ENCODE data around the gene PCK2.

Gene PCK2

DNA sequence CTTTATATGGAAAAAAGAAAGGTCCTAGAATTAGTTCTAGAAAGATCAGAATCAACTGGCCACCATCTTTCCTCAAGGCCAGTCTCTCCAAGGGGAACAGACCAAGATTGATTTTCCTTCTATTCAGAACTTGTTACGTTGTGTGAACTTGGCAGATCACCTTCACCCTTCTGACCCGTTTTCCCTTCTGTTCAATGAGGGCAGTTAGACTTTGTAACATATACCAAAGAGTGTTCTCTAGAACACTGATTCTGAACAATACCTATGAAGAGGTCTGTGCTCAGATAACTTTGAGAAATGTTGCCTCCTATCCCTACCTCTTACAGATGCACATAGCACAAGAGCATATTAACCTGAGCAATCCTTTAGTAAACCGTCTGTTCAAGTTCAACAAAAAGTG, 10.6 kb upstream of the PCK2 start:
- Histone ChIP-seq H2BK120ac (ENCODE audit: low read depth, low read length) (no peak overlapping the region), H3K14ac (ENCODE audit: low read length) (no peak overlapping the region), H3K27me3 (ENCODE audit: control insufficient read depth in 3 of 3, insufficient read depth in 3 of 3, low read depth in 1 of 3, low read length in 3 of 3) (peaks cover 0 to 79% (median 21%) of the 10 kb centered on the region in 3 experiments), H3K4ac (ENCODE audit: low read length) (no peak overlapping the region), H3K9ac (ENCODE audit: low read depth, low read length, poor library complexity) (no peak overlapping the region), H3K18ac (ENCODE audit: low read length) (no peak overlapping the region), H2BK12ac (ENCODE audit: low read length) (no peak overlapping the region), H3K9me3 (replicated peaks in 1 of 2; ENCODE audit: control insufficient read depth in 2 of 2, insufficient read depth in 1 of 2, low read depth in 1 of 2, low read length in 2 of 2) (peaks cover 0 to 5% of the 10 kb centered on the region in 2 donors), H3K23ac (ENCODE audit: low read depth, low read length, poor library complexity) (no peak overlapping the region), H3K4me1 (ENCODE audit: control insufficient read depth in 2 of 2, insufficient read depth in 1 of 2, low read depth in 1 of 2, low read length in 2 of 2) (peaks cover 21 to 31% of the 10 kb centered on the region in 2 donors), H2BK15ac (ENCODE audit: low read length) (no peak overlapping the region), H2BK5ac (ENCODE audit: low read length) (no peak overlapping the region), H2AK5ac (ENCODE audit: low read depth, low read length) (no peak overlapping the region), H3K36me3 (replicated peaks in 1 of 2; ENCODE audit: control insufficient read depth in 2 of 2, insufficient read depth in 2 of 2, low read length in 2 of 2) (no peaks in the 10 kb centered on the region), H3K79me1 (ENCODE audit: low read depth, low read length) (no peaks in the 10 kb centered on the region), H3K4me3 (ENCODE audit: low read length in 2 of 2) (no peak overlapping the region), H4K8ac (ENCODE audit: low read depth, low read length) (no peak overlapping the region), H3K4me2 (ENCODE audit: insufficient read depth, low read length, poor library complexity, severe bottlenecking) (no peak overlapping the region), H3K27ac (replicated peaks; ENCODE audit: low read length) (no peak overlapping the region), H4K91ac (ENCODE audit: low read depth, low read length, poor library complexity) (no peak overlapping the region), H2AFZ (ENCODE audit: low read length) (no peak overlapping the region)
- DNase-seq (ENCODE audit: low spot score): no peak
- WGBS, 2 donors (ENCODE audit: extremely low coverage in 2 of 2, insufficient read length in 2 of 2, insufficient replicate concordance in 1 of 2): no CpG with 5 or more reads among the region's 3 CpGs

DNA sequence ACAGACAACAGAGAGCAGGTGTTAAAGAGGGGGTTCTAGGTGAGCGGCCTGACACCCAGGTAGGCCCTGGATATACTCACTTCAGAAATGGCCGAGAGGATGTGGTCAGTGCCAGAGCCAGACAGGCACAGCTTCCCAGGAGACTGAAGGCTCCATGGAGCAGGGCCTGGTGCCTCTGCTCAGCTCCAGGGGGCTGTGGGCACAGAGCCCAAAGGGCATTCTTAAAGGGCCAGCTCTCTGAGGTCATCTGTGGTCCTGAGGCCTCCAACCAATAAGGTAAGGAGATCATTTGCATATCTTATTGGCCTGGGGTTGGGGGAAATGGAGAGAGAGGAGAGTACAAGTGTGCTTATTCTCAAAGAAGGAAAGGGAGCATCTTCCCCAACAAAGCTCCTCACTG, 9.7 kb upstream of the PCK2 start:
- no peak overlapping the region for H4K8ac ChIP-seq (ENCODE audit: low read depth, low read length)
- H3K9me3 ChIP-seq (replicated peaks in 1 of 2; ENCODE audit: control insufficient read depth in 2 of 2, insufficient read depth in 1 of 2, low read depth in 1 of 2, low read length in 2 of 2): peaks cover 0 to 5% of the 10 kb centered on the region in 2 donors
- H2BK120ac ChIP-seq (ENCODE audit: low read depth, low read length): no peak overlapping the region
- peaks cover 16 to 21% of the 10 kb centered on the region in 2 donors for H3K4me1 ChIP-seq (ENCODE audit: control insufficient read depth in 2 of 2, insufficient read depth in 1 of 2, low read depth in 1 of 2, low read length in 2 of 2)
- H3K36me3 ChIP-seq (replicated peaks in 1 of 2; ENCODE audit: control insufficient read depth in 2 of 2, insufficient read depth in 2 of 2, low read length in 2 of 2): no peaks in the 10 kb centered on the region
- no peak overlapping the region for H3K4me3 ChIP-seq (ENCODE audit: low read length in 2 of 2)
- no peak overlapping the region for H2BK5ac ChIP-seq (ENCODE audit: low read length)
- H2AFZ ChIP-seq (ENCODE audit: low read length): no peak overlapping the region
- no peak overlapping the region for H3K4ac ChIP-seq (ENCODE audit: low read length)
- H3K14ac ChIP-seq (ENCODE audit: low read length): no peak overlapping the region
- WGBS, 2 donors (ENCODE audit: extremely low coverage in 2 of 2, insufficient read length in 2 of 2, insufficient replicate concordance in 1 of 2): no CpG with 5 or more reads among the region's 2 CpGs
- H3K9ac ChIP-seq (ENCODE audit: low read depth, low read length, poor library complexity): no peak overlapping the region
- H3K4me2 ChIP-seq (ENCODE audit: insufficient read depth, low read length, poor library complexity, severe bottlenecking): no peak overlapping the region
- no peaks in the 10 kb centered on the region for H3K79me1 ChIP-seq (ENCODE audit: low read depth, low read length)
- no peak overlapping the region for H3K27ac ChIP-seq (replicated peaks; ENCODE audit: low read length)
- no peak for DNase-seq (ENCODE audit: low spot score)
- H2BK12ac ChIP-seq (ENCODE audit: low read length): no peak overlapping the region
- H3K27me3 ChIP-seq (ENCODE audit: control insufficient read depth in 3 of 3, insufficient read depth in 3 of 3, low read depth in 1 of 3, low read length in 3 of 3): peaks cover 0 to 69% (median 21%) of the 10 kb centered on the region in 3 experiments
- H3K18ac ChIP-seq (ENCODE audit: low read length): no peak overlapping the region
- H4K91ac ChIP-seq (ENCODE audit: low read depth, low read length, poor library complexity): no peak overlapping the region
- no peak overlapping the region for H2AK5ac ChIP-seq (ENCODE audit: low read depth, low read length)
- no peak overlapping the region for H2BK15ac ChIP-seq (ENCODE audit: low read length)
- H3K23ac ChIP-seq (ENCODE audit: low read depth, low read length, poor library complexity): no peak overlapping the region

DNA sequence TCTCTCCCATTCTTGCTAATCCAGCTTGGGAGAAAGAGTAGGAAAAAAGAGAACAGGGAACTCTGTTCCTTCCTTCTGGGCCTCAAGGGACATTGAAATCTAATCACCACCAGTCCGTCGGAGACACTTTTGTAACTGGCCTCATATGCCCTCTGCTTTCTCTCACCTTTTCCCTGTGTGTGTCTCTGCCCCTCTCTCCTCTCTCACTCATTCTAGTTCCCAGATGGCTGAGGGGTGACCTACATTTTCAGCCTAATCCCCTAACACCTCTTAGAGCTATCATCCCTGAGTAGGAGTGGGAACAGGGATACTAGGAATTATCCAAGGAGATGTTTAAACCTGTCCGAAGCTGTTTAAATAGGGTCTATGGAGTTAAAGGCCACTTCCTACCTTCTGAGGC, 8.9 kb upstream of the PCK2 start:
- H2AK5ac ChIP-seq (ENCODE audit: low read depth, low read length): no peak overlapping the region
- WGBS, 2 donors (ENCODE audit: extremely low coverage in 2 of 2, insufficient read length in 2 of 2, insufficient replicate concordance in 1 of 2): no CpG with 5 or more reads among the region's 3 CpGs

DNA sequence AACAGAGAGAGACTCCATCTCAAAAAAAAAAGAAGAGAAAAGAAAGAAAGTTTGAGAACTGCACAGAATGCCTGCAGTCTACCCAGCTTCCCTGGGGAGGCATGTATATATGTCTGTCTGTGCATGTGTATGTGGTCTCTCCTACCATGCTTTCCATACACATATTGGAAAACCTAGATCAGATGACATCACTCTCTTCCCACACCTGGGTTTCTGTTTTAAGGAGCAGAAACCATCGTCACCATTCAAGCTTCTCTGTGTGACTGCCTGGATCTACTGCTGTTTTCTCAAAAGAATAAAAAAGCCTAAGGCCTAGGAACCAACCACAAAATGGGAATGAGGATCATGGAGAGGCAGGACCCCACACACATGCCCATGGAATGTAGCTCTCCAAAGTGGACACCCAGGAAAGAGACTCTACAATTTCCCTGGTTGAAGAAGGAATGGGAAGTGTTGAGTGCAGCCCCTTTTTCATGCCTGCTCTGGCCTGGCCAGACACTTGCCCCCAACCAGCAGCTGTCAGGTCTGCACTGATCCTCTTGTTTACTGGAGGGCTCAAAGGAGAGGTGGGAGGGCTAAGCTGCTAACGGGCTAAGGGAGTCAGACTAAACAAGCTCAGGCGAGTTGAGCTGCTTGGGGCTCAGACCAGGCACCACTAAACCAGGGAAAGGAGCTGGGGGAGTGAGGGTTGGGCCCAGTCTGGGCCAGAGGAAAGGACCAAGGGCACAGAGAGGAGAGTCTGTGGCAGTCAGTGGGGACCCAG, 7.7 kb upstream of the PCK2 start:
- no CpG with 5 or more reads among the region's 3 CpGs for WGBS, 2 donors (ENCODE audit: extremely low coverage in 2 of 2, insufficient read length in 2 of 2, insufficient replicate concordance in 1 of 2)
- no peak overlapping the region for H3K4me3 ChIP-seq (ENCODE audit: low read length in 2 of 2)

More for the DNA sequence above, 8.9 kb upstream of the PCK2 start:
- Histone ChIP-seq H4K8ac (ENCODE audit: low read depth, low read length) (no peak overlapping the region), H2BK12ac (ENCODE audit: low read length) (no peak overlapping the region), H3K4me2 (ENCODE audit: insufficient read depth, low read length, poor library complexity, severe bottlenecking) (no peak overlapping the region), H2BK120ac (ENCODE audit: low read depth, low read length) (no peak overlapping the region), H3K14ac (ENCODE audit: low read length) (no peak overlapping the region), H3K79me1 (ENCODE audit: low read depth, low read length) (no peaks in the 10 kb centered on the region), H3K36me3 (replicated peaks in 1 of 2; ENCODE audit: control insufficient read depth in 2 of 2, insufficient read depth in 2 of 2, low read length in 2 of 2) (no peaks in the 10 kb centered on the region), H2BK5ac (ENCODE audit: low read length) (no peak overlapping the region), H3K27me3 (ENCODE audit: control insufficient read depth in 3 of 3, insufficient read depth in 3 of 3, low read depth in 1 of 3, low read length in 3 of 3) (peaks cover 0 to 61% (median 21%) of the 10 kb centered on the region in 3 experiments), H3K4me3 (ENCODE audit: low read length in 2 of 2) (no peak overlapping the region), H2AFZ (ENCODE audit: low read length) (no peak overlapping the region), H3K9ac (ENCODE audit: low read depth, low read length, poor library complexity) (no peak overlapping the region), H3K9me3 (replicated peaks in 1 of 2; ENCODE audit: control insufficient read depth in 2 of 2, insufficient read depth in 1 of 2, low read depth in 1 of 2, low read length in 2 of 2) (peaks cover 0 to 5% of the 10 kb centered on the region in 2 donors), H3K4ac (ENCODE audit: low read length) (no peak overlapping the region), H2BK15ac (ENCODE audit: low read length) (no peak overlapping the region), H3K4me1 (ENCODE audit: control insufficient read depth in 2 of 2, insufficient read depth in 1 of 2, low read depth in 1 of 2, low read length in 2 of 2) (peaks cover 12 to 14% of the 10 kb centered on the region in 2 donors), H4K91ac (ENCODE audit: low read depth, low read length, poor library complexity) (no peak overlapping the region), H3K27ac (replicated peaks; ENCODE audit: low read length) (no peak overlapping the region), H3K18ac (ENCODE audit: low read length) (no peak overlapping the region), H3K23ac (ENCODE audit: low read depth, low read length, poor library complexity) (no peak overlapping the region)
- DNase-seq (ENCODE audit: low spot score): no peak

More for the DNA sequence above, 7.7 kb upstream of the PCK2 start:
- no peak overlapping the region for H2AFZ ChIP-seq (ENCODE audit: low read length)
- no peak overlapping the region for H3K4ac ChIP-seq (ENCODE audit: low read length)
- no peak overlapping the region for H2BK15ac ChIP-seq (ENCODE audit: low read length)
- H2BK5ac ChIP-seq (ENCODE audit: low read length): no peak overlapping the region
- no peak overlapping the region for H2AK5ac ChIP-seq (ENCODE audit: low read depth, low read length)
- no peak overlapping the region for H4K8ac ChIP-seq (ENCODE audit: low read depth, low read length)
- H3K27me3 ChIP-seq (ENCODE audit: control insufficient read depth in 3 of 3, insufficient read depth in 3 of 3, low read depth in 1 of 3, low read length in 3 of 3): peaks cover 0 to 50% (median 18%) of the 10 kb centered on the region in 3 experiments
- H3K36me3 ChIP-seq (replicated peaks in 1 of 2; ENCODE audit: control insufficient read depth in 2 of 2, insufficient read depth in 2 of 2, low read length in 2 of 2): no peaks in the 10 kb centered on the region
- H3K4me1 ChIP-seq (ENCODE audit: control insufficient read depth in 2 of 2, insufficient read depth in 1 of 2, low read depth in 1 of 2, low read length in 2 of 2): peaks cover 6 to 8% of the 10 kb centered on the region in 2 donors
- H3K9me3 ChIP-seq (replicated peaks in 1 of 2; ENCODE audit: control insufficient read depth in 2 of 2, insufficient read depth in 1 of 2, low read depth in 1 of 2, low read length in 2 of 2): peaks cover 0 to 5% of the 10 kb centered on the region in 2 donors
- H3K14ac ChIP-seq (ENCODE audit: low read length): no peak overlapping the region
- H3K4me2 ChIP-seq (ENCODE audit: insufficient read depth, low read length, poor library complexity, severe bottlenecking): no peak overlapping the region
- H3K27ac ChIP-seq (replicated peaks; ENCODE audit: low read length): no peak overlapping the region
- no peak overlapping the region for H4K91ac ChIP-seq (ENCODE audit: low read depth, low read length, poor library complexity)
- no peaks in the 10 kb centered on the region for H3K79me1 ChIP-seq (ENCODE audit: low read depth, low read length)
- DNase-seq (ENCODE audit: low spot score): no peak
- no peak overlapping the region for H3K23ac ChIP-seq (ENCODE audit: low read depth, low read length, poor library complexity)
- H2BK120ac ChIP-seq (ENCODE audit: low read depth, low read length): no peak overlapping the region
- H3K18ac ChIP-seq (ENCODE audit: low read length): no peak overlapping the region
- H2BK12ac ChIP-seq (ENCODE audit: low read length): no peak overlapping the region
- H3K9ac ChIP-seq (ENCODE audit: low read depth, low read length, poor library complexity): no peak overlapping the region

Measured in neuronal stem cell (in vitro differentiated cells).